SH-SY5Y (cell line): ENCODE results near the gene CRTAC1.

Source experiments
- GATA2 ChIP-seq: IDR thresholded peaks from 2 replicates; pipeline ENCODE4 v1.6.1; 2011; ENCODE audit warnings: mild to moderate bottlenecking, low read depth, low read length
- GATA3 ChIP-seq: IDR thresholded peaks from 2 replicates; pipeline ENCODE4 v1.6.1; 2011; ENCODE audit warnings: low read depth, mild to moderate bottlenecking, low read length, moderate library complexity

- no peak for TF ChIP-seq GATA2
- no peak for TF ChIP-seq GATA3
These were observed 208.1 kb downstream of the CRTAC1 start for GRCh38 chr10:97822261-97822687.
